Stimulated activated naive CD8-positive, alpha-beta T cell treated with anti-CD3 and anti-CD28 coated beads, Interleukin-15, Interleukin-2, amounts not matched to agents 100 U/mL and 50 U/mL, for 24 hours (primary cell): ENCODE data around the gene C16orf95.

Source experiments
- ATAC-seq: fragments of 150-1000 bp; cut with Tn5 transposase; one replicate; pipeline ENCODE4 v1.10.0; 2021
- DNase-seq: peaks from one replicate; pipeline ENCODE4 v3.0.0; 2021

C16orf95 gene

DNA sequence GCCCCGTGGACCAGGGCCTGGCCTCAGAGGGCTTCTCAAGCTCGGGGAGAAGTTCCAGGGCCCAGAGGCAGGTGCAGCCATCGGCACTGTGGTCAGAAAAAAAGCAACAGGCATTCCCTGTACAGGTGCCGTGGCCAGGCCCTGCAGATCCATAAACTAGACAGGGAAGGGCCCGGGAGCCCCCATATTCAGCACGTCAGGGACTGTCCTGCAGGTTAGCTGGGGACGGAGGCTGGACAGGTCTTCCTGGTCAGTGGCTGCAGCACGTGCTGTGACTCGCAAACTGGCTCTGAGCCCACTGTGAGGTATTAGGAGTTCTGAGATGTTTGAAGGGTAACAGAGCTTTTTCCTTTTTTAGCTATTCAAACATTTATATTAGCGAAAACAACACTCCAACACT is 15.0 kb upstream of the C16orf95 start:
- DNase-seq (no peak), ATAC-seq (no peak)

DNA sequence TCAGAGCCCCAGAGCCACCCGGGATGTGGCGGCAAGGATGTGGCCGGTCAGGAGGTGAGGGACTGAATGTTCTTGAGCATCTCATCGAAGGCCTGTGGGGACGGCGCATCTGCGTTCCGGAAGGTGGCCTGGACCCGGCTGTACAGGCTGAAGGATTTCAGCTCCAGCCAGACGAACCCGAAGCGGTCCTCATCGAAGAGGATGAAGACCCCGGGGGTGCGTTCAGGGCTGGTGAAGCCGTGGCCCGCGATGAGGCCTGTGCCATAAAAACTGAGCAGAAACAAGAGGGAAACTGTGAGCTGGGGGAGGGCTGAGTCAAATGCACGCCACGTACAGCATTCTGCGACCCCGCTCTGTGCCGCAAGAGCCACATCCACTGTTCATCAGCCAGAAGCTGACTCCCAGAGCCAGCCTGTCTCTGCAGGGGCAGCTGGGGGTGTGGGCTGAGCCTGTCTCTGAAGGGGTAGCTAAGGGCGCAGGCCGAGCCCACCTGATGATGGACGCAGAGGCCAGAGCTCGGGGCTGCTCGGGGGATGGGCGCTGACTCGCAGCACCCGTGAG is 14.1 kb upstream of the C16orf95 start:
- DNase-seq = no peak
- no peak for ATAC-seq

DNA sequence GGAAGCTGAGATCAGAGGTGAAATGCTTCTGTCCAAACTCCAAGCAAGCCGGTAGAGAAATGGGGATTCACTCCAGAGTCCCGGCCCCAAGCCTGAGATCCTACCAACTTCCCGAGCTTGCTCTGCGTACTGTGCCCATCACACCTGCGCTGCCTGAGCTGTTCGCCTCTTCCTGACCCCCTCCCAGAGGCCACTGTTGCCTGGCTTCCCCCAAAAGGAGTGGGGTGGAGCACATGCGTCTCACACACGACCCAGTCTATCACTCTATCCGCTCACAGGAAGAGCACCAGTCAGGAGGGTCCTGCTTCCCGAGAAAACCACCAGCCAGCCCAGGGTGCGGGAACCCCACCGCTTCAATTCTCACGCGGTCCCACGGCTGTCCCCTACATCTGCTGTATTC is 13.5 kb upstream of the C16orf95 start:
- ATAC-seq = no peak

GRCh38 chr16:87330257-87330624 is 13.0 kb upstream of the C16orf95 start:
- ATAC-seq = no peak
- no peak for DNase-seq

More for the DNA sequence above, 13.5 kb upstream of the C16orf95 start:
- DNase-seq = no peak

DNA sequence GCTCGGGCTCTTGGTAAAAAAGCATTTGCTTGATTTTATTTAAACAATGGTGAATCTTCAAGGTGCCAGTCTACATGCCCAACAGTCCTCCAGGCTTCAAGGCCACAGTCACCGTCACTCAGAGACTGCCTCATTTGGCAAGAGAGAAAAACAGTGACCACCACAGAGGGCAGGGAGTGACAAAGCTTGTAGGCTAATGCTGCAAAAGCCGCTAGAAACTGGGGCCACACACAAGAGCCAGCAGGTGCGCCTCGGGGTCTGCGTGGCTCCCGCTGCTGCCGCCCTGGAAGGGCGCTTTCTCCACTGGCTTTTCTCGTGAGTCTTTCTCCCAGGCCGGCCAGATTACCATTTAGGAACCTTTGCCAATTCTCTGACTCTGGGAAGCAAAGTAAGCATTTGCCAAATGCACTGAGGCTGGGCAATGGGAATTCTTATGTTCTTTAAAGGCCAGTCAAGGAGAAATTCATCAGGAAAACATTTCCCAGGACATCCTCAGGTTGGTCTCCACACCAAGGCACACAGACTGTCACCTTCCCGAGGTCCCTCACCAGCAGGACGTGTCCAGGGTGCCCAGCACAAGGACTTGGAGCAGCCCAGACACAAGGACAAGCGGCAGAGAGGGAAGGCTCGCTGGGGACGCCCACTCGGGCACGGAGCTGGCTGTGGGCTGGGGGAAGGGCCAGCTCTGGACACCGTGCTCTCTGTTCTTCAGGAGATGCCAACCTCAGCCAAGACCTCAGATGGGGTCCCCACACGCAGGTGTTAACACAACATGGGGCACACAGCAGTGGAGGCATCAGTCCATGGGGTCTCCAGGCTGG is 12.5 kb upstream of the C16orf95 start:
- DNase-seq (no peak), ATAC-seq (no peak)

DNA sequence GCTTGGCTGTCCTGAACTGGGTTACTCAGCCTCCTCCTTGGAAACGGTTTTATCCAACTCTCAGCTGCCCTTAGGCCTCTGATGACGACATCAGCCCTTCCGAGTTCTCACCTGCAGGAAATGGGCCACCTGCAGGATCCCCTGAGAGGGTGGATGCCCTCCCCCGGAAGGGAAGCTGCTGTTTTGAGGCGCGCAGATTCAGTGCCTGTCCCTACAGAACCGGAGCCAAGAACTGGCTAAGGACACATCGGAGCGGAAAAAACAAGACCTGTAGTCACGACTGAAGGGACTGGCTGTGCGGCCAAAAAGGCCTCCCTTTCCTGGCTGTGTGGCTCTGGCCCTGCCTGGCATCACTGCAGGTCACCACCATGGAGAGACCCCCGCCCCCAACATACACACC is 11.7 kb upstream of the C16orf95 start:
- no peak for ATAC-seq

GRCh38 chr16:87327798-87328495 is 10.8 kb upstream of the C16orf95 start:
- no peak for ATAC-seq

More for the DNA sequence above, 11.7 kb upstream of the C16orf95 start:
- DNase-seq = no peak

GRCh38 chr16:87326151-87326571 is 9.0 kb upstream of the C16orf95 start:
- ATAC-seq (no peak), DNase-seq (no peak)

More at GRCh38 chr16:87327798-87328495, 10.8 kb upstream of the C16orf95 start:
- DNase-seq = no peak

DNA sequence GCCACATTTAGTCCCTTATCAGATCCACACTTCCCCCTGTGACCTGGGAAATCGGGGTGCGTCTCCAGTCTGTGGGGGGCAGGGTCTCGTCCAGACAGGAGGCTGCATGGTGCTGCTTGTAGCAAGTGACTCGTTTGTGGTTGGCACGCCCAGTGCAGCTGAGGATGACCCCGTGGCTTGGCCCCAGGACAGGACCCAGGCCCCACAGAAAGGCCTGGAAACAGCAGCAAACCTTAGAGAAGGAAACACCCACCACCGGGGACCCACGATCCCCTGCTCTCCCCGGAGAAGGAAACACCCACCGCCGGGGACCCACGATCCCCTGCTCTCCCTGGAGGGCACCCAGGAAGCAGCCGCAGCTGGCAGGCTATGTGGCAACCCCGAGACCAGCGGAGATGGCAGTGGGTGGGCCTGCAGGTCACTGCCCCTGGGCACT is 8.2 kb upstream of the C16orf95 start:
- ATAC-seq (no peak), DNase-seq (no peak)

GRCh38 chr16:87324411-87325275 is 7.5 kb upstream of the C16orf95 start:
- peak; percentile 47 for DNase-seq

GRCh38 chr16:87323727-87324410 is 6.7 kb upstream of the C16orf95 start:
- ATAC-seq = no peak

More at GRCh38 chr16:87324411-87325275, 7.5 kb upstream of the C16orf95 start:
- peak; percentile 61 for ATAC-seq

DNA sequence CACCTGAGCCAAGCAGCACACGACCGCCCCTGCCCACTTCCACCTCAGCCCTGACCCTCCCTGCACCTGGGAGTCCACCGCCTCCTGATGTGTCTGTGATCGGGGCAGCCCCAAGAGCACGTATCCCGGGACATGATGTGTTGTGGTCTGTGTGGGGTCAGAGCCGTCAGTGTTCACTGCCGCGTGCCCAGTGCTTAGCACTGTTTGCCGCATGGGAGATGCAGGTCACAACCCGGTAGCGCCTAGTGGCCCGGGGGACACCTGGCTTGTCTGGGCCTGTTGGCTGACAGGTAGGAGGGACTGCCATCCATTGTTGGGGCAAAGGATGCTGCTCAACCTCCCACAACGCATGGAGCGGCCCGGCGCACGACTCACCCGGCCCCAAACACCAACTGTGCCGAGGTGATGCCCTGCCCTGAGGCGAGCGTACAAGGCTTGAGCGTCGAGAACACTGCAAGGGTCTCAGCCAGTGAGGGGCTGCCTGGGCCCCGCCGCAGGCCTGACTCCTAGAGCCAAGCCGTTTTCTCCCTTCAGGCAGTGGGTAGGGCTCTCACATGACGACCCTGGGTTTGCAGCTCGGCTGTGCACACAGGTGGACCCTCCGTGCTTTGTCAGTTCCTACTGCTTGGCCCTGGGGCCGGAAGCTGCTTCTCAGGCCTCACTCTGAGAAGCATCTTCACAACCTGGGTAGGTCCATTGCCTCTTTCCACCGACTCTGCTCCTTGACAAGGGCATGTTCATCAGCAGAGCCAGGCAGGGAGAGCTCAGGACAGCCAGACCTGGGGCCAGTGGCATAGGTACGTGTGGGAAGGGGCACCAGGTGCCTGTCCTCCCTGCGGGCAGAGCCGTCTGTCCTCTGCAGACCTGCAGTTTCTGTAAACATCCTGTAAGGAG is 5.9 kb upstream of the C16orf95 start:
- no peak for ATAC-seq
- no peak for DNase-seq

More at GRCh38 chr16:87323727-87324410, 6.7 kb upstream of the C16orf95 start:
- no peak for DNase-seq

GRCh38 chr16:87322360-87322759 is 5.2 kb upstream of the C16orf95 start:
- no peak for DNase-seq
- ATAC-seq = no peak

- no peak for ATAC-seq
- DNase-seq = no peak
These were observed 4.3 kb upstream of the C16orf95 start for GRCh38 chr16:87321336-87322107.

DNA sequence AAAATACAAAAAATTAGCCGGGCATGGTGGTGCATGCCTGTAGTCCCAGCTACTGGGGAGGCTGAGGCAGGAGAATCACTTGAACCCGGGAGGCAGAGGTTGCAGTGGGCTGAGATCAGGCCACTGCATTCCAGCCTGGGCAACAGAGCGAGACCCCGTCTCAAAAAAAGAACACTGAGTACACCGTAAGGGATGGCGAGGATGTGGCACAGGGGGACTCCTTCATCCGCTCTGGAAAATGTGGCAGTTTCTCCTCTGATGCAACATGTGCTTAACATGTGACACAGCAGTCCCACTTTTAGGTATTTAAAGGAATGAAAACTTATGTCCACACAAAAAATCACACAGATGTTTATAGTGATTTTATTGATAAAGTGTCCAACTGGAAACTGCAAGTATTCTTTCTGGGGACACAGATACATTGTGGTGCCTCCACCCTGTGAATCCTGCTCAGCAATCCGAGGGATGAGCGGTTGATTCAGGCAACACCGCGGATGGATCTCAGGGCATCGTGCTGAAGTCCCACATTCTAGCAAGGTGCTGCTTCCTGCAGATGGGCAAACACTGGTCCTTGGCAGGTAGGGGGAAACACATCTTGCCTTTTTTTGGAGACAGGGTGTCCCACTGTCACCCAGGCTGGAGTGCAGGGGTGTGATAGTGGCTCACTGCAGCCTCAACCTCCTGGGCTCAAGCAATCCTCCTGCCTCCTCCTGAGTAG is 3.5 kb upstream of the C16orf95 start:
- DNase-seq (no peak), ATAC-seq (no peak)

DNA sequence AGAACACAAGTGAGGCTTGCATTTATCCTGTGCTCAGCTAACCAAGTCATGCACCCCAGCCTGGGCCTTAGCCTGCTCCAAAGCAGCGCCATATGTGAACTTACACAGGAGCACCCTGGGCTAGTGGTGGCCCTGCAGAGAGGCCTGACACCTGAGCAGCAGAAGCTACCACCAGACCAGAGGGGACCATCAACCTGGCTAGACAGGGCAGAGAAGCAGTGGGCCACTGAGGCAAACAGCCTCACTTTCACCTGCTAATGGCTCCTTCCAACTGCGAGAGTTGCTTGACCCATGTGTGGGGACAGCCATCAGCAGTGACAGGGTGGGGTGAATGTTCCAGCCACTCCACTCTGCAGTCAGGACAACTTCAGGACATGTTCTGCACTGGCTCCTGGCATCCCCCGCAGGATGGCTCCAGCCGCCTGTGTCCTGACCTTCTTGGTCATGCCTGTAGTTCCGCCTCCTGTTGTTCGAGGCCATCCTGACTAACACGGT is 2.9 kb upstream of the C16orf95 start:
- no peak for DNase-seq
- no peak for ATAC-seq

- ATAC-seq (no peak), DNase-seq (no peak)
These were observed 1.8 kb upstream of the C16orf95 start for GRCh38 chr16:87319011-87319410.

DNA sequence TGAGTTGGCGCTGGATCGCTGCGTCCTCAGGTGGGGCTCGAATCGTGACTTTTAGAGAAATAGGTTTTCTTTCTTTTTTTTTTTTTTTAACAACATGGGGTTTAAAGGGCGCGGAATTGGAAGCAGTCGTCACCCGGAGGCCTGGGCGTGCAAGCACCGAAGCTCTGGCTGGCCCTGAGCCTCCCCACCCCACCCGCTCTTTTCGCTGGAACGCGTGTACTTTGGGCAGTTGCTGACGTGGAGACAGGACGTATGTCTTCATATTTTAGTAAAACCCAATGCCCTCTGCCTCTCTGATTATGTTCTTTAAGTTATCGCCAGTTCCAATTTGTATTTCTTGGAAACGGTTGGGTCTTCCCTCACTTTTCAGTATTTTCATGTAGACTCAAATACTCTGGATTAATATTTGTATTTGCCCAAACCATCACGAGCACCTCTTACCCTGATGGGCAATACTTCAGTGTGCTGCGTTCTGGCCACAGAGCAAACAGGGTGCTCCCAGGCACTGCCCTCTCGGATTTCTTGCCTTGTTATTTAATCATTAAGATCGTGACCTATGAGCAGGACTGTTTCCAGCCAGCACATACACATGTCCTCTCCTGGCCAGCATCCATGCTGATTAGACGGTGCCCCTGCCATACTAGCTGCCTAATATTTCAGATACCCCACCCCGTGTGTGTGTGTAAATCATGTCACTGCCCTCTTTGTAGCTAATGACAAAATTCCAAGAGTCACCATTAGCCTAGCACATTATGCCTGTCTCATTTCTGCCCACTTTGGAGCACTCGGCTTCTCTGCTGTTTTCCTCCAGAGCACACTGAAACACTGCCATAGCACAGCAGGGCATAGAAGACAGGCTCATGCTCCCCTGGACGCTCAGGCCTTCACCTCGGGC is 805 bp upstream of the C16orf95 start:
- DNase-seq = peak; percentile 59
- ATAC-seq = peak; percentile 32
